Measurements from ENCODE around the gene PITPNC1.

Gene PITPNC1

GRCh38 chr17:67449845-67450755 is 73.0 kb downstream of the PITPNC1 start:
- Histone ChIP-seq H3K27me3 (ENCODE audit: control insufficient read depth in 3 of 3, insufficient read depth in 3 of 3, low read depth in 1 of 3, low read length in 3 of 3) (no peaks in the 10 kb centered on the region), H3K23ac (ENCODE audit: low read depth, low read length, poor library complexity) (no peak overlapping the region), H2AK5ac (ENCODE audit: low read depth, low read length) (no peak overlapping the region), H3K79me1 (ENCODE audit: low read depth, low read length) (no peaks in the 10 kb centered on the region), H2BK12ac (ENCODE audit: low read length) (no peak overlapping the region), H3K9ac (ENCODE audit: low read depth, low read length, poor library complexity) (no peak overlapping the region), H2AFZ (ENCODE audit: low read length) (no peak overlapping the region), H2BK15ac (ENCODE audit: low read length) (no peak overlapping the region), H4K8ac (ENCODE audit: low read depth, low read length) (no peak overlapping the region), H3K14ac (ENCODE audit: low read length) (no peak overlapping the region), H2BK120ac (ENCODE audit: low read depth, low read length) (no peak overlapping the region), H3K9me3 (replicated peaks in 1 of 2; ENCODE audit: control insufficient read depth in 2 of 2, insufficient read depth in 1 of 2, low read depth in 1 of 2, low read length in 2 of 2) (peaks cover 0 to 3% of the 10 kb centered on the region in 2 donors), H3K18ac (ENCODE audit: low read length) (no peak overlapping the region), H3K4me3 (ENCODE audit: low read length in 2 of 2) (no peak overlapping the region), H4K91ac (ENCODE audit: low read depth, low read length, poor library complexity) (no peak overlapping the region), H3K36me3 (replicated peaks in 1 of 2; ENCODE audit: control insufficient read depth in 2 of 2, insufficient read depth in 2 of 2, low read length in 2 of 2) (no peaks in the 10 kb centered on the region), H3K4me1 (ENCODE audit: control insufficient read depth in 2 of 2, insufficient read depth in 1 of 2, low read depth in 1 of 2, low read length in 2 of 2) (peaks cover 0 to 3% of the 10 kb centered on the region in 2 donors), H3K27ac (replicated peaks; ENCODE audit: low read length) (no peak overlapping the region), H2BK5ac (ENCODE audit: low read length) (no peak overlapping the region), H3K4me2 (ENCODE audit: insufficient read depth, low read length, poor library complexity, severe bottlenecking) (no peak overlapping the region), H3K4ac (ENCODE audit: low read length) (no peak overlapping the region)
- WGBS, 2 donors (ENCODE audit: extremely low coverage in 2 of 2, insufficient read length in 2 of 2, insufficient replicate concordance in 1 of 2) = no CpG with 5 or more reads among the region's 16 CpGs
- no peak for DNase-seq (ENCODE audit: low spot score)

- Histone ChIP-seq H3K79me1 (ENCODE audit: low read depth, low read length) (no peaks in the 10 kb centered on the region), H4K91ac (ENCODE audit: low read depth, low read length, poor library complexity) (no peak overlapping the region), H3K23ac (ENCODE audit: low read depth, low read length, poor library complexity) (no peak overlapping the region), H3K9ac (ENCODE audit: low read depth, low read length, poor library complexity) (no peak overlapping the region), H3K27ac (replicated peaks; ENCODE audit: low read length) (no peak overlapping the region), H4K8ac (ENCODE audit: low read depth, low read length) (no peak overlapping the region), H2BK5ac (ENCODE audit: low read length) (no peak overlapping the region), H3K9me3 (replicated peaks in 1 of 2; ENCODE audit: control insufficient read depth in 2 of 2, insufficient read depth in 1 of 2, low read depth in 1 of 2, low read length in 2 of 2) (peaks cover 1 to 10% of the 10 kb centered on the region in 2 donors), H3K14ac (ENCODE audit: low read length) (no peak overlapping the region), H3K4me3 (ENCODE audit: low read length in 2 of 2) (no peak overlapping the region), H3K27me3 (ENCODE audit: control insufficient read depth in 3 of 3, insufficient read depth in 3 of 3, low read depth in 1 of 3, low read length in 3 of 3) (no peaks in the 10 kb centered on the region), H3K4me2 (ENCODE audit: insufficient read depth, low read length, poor library complexity, severe bottlenecking) (no peak overlapping the region), H2AK5ac (ENCODE audit: low read depth, low read length) (no peak overlapping the region), H3K4ac (ENCODE audit: low read length) (no peak overlapping the region), H3K18ac (ENCODE audit: low read length) (no peak overlapping the region), H2BK15ac (ENCODE audit: low read length) (no peak overlapping the region), H3K4me1 (ENCODE audit: control insufficient read depth in 2 of 2, insufficient read depth in 1 of 2, low read depth in 1 of 2, low read length in 2 of 2) (no peaks in the 10 kb centered on the region), H3K36me3 (replicated peaks in 1 of 2; ENCODE audit: control insufficient read depth in 2 of 2, insufficient read depth in 2 of 2, low read length in 2 of 2) (no peaks in the 10 kb centered on the region), H2BK120ac (ENCODE audit: low read depth, low read length) (no peak overlapping the region), H2BK12ac (ENCODE audit: low read length) (no peak overlapping the region), H2AFZ (ENCODE audit: low read length) (no peak overlapping the region)
- DNase-seq (ENCODE audit: low spot score) = no peak
- no CpG with 5 or more reads among the region's 10 CpGs for WGBS, 2 donors (ENCODE audit: extremely low coverage in 2 of 2, insufficient read length in 2 of 2, insufficient replicate concordance in 1 of 2)
Measured at GRCh38 chr17:67452681-67453554, 75.8 kb downstream of the PITPNC1 start.

GRCh38 chr17:67456103-67456502 is 79.0 kb downstream of the PITPNC1 start:
- Histone ChIP-seq H2BK12ac (ENCODE audit: low read length) (no peak overlapping the region), H2BK5ac (ENCODE audit: low read length) (no peak overlapping the region), H3K27me3 (ENCODE audit: control insufficient read depth in 3 of 3, insufficient read depth in 3 of 3, low read depth in 1 of 3, low read length in 3 of 3) (no peaks in the 10 kb centered on the region), H3K27ac (replicated peaks; ENCODE audit: low read length) (no peak overlapping the region), H3K4ac (ENCODE audit: low read length) (no peak overlapping the region), H3K4me3 (ENCODE audit: low read length in 2 of 2) (no peak overlapping the region), H2AK5ac (ENCODE audit: low read depth, low read length) (no peak overlapping the region), H3K9me3 (replicated peaks in 1 of 2; ENCODE audit: control insufficient read depth in 2 of 2, insufficient read depth in 1 of 2, low read depth in 1 of 2, low read length in 2 of 2) (peaks cover 1 to 20% of the 10 kb centered on the region in 2 donors), H3K9ac (ENCODE audit: low read depth, low read length, poor library complexity) (no peak overlapping the region), H3K4me1 (ENCODE audit: control insufficient read depth in 2 of 2, insufficient read depth in 1 of 2, low read depth in 1 of 2, low read length in 2 of 2) (peaks cover 0 to 2% of the 10 kb centered on the region in 2 donors), H4K91ac (ENCODE audit: low read depth, low read length, poor library complexity) (no peak overlapping the region), H2BK120ac (ENCODE audit: low read depth, low read length) (no peak overlapping the region), H3K23ac (ENCODE audit: low read depth, low read length, poor library complexity) (no peak overlapping the region), H3K79me1 (ENCODE audit: low read depth, low read length) (no peaks in the 10 kb centered on the region), H2BK15ac (ENCODE audit: low read length) (no peak overlapping the region), H3K4me2 (ENCODE audit: insufficient read depth, low read length, poor library complexity, severe bottlenecking) (no peak overlapping the region), H3K14ac (ENCODE audit: low read length) (no peak overlapping the region), H4K8ac (ENCODE audit: low read depth, low read length) (no peak overlapping the region), H2AFZ (ENCODE audit: low read length) (no peak overlapping the region), H3K18ac (ENCODE audit: low read length) (no peak overlapping the region), H3K36me3 (replicated peaks in 1 of 2; ENCODE audit: control insufficient read depth in 2 of 2, insufficient read depth in 2 of 2, low read length in 2 of 2) (no peaks in the 10 kb centered on the region)
- WGBS, 2 donors (ENCODE audit: extremely low coverage in 2 of 2, insufficient read length in 2 of 2, insufficient replicate concordance in 1 of 2) = no CpG with 5 or more reads among the region's 1 CpG
- DNase-seq (ENCODE audit: low spot score) = no peak

- H2BK5ac ChIP-seq (ENCODE audit: low read length) = no peak overlapping the region
- no peak overlapping the region for H2BK120ac ChIP-seq (ENCODE audit: low read depth, low read length)
Measured at GRCh38 chr17:67456889-67457288, 79.8 kb downstream of the PITPNC1 start.

More at GRCh38 chr17:67456889-67457288, 79.8 kb downstream of the PITPNC1 start:
- no CpG with 5 or more reads among the region's 3 CpGs for WGBS, 2 donors (ENCODE audit: extremely low coverage in 2 of 2, insufficient read length in 2 of 2, insufficient replicate concordance in 1 of 2)
- Histone ChIP-seq H3K79me1 (ENCODE audit: low read depth, low read length) (no peaks in the 10 kb centered on the region), H3K4me3 (ENCODE audit: low read length in 2 of 2) (no peak overlapping the region), H3K27me3 (ENCODE audit: control insufficient read depth in 3 of 3, insufficient read depth in 3 of 3, low read depth in 1 of 3, low read length in 3 of 3) (no peaks in the 10 kb centered on the region), H4K91ac (ENCODE audit: low read depth, low read length, poor library complexity) (no peak overlapping the region), H3K9me3 (replicated peaks in 1 of 2; ENCODE audit: control insufficient read depth in 2 of 2, insufficient read depth in 1 of 2, low read depth in 1 of 2, low read length in 2 of 2) (peaks cover 1 to 20% of the 10 kb centered on the region in 2 donors), H3K18ac (ENCODE audit: low read length) (no peak overlapping the region), H2AFZ (ENCODE audit: low read length) (no peak overlapping the region), H3K4me2 (ENCODE audit: insufficient read depth, low read length, poor library complexity, severe bottlenecking) (no peak overlapping the region), H3K14ac (ENCODE audit: low read length) (no peak overlapping the region), H2AK5ac (ENCODE audit: low read depth, low read length) (no peak overlapping the region), H3K4me1 (ENCODE audit: control insufficient read depth in 2 of 2, insufficient read depth in 1 of 2, low read depth in 1 of 2, low read length in 2 of 2) (peaks cover 0 to 2% of the 10 kb centered on the region in 2 donors), H4K8ac (ENCODE audit: low read depth, low read length) (no peak overlapping the region), H2BK15ac (ENCODE audit: low read length) (no peak overlapping the region), H3K27ac (replicated peaks; ENCODE audit: low read length) (no peak overlapping the region), H3K4ac (ENCODE audit: low read length) (no peak overlapping the region), H3K23ac (ENCODE audit: low read depth, low read length, poor library complexity) (no peak overlapping the region), H3K36me3 (replicated peaks in 1 of 2; ENCODE audit: control insufficient read depth in 2 of 2, insufficient read depth in 2 of 2, low read length in 2 of 2) (no peaks in the 10 kb centered on the region), H3K9ac (ENCODE audit: low read depth, low read length, poor library complexity) (no peak overlapping the region), H2BK12ac (ENCODE audit: low read length) (no peak overlapping the region)
- DNase-seq (ENCODE audit: low spot score) = no peak

Data from neuronal stem cell (in vitro differentiated cells).